Activated gamma-delta T cell treated with Interleukin-2 at 50 U/mL for 16 hours (primary cell): ENCODE results near the gene SLC38A9.
"Not testable (repeated sequence)": the region's sequence is repeated elsewhere in the genome, so short reads cannot be mapped to it uniquely, and the experiment has no call there.

Experiments used
- DNase-seq: peaks from one replicate; pipeline ENCODE4 v3.0.0-alpha.2; 2020

SLC38A9 gene

DNA sequence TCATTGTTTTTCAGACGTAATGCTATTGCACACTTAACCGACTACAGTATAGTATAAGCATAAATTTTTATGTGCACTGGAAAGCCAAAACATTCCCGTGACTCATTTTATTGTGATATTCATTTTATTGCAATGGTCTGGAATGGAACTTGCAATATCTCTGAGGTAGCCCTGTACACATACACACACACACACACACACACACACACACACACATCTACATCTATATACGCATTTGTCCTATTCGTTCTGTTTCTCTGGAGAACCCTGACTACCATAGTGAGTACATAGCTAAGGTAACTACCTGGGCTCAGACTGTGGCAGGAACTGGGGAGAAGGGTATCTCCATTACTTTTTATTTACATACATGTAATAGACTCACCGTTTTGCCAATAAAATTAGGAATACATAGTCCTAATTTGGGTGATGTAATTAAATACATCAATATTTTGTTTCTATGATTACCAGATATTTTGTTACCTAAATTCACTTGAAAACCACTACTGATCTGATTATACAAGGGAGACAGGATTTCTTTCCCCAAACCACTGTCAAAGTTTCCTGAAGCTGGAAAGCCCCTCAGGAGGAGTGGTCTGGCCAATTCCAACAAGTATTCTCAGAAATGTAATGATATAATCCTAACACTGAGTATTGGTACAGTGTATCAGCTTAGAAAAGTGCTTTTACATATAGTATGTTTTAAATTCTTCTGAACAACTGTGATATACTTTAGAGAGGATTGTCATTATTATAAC, 103.4 kb downstream of the SLC38A9 start:
- no peak for DNase-seq

DNA sequence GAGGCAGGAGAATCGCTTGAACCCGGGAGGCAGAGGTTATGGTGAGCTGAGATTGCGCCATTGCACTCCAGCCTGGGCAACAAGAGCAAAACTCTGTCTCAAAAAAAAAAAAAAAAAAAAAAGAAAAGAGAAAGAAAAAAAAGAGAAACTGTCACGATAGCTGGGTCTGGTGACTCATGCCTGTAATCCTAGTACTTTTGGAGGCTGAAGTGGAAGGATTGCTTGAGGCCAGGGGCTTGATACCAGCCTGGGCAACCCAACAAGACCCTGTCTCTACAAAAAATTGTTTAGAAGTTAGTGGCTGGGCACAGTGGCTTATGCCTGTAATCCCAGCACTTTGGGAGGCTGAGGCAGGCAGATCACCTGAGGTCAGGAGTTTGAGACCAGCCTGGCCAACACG, 104.8 kb downstream of the SLC38A9 start:
- DNase-seq, result not testable (repeated sequence)

GRCh38 chr5:55604611-55605067, 107.5 kb downstream of the SLC38A9 start:
- no peak for DNase-seq

DNA sequence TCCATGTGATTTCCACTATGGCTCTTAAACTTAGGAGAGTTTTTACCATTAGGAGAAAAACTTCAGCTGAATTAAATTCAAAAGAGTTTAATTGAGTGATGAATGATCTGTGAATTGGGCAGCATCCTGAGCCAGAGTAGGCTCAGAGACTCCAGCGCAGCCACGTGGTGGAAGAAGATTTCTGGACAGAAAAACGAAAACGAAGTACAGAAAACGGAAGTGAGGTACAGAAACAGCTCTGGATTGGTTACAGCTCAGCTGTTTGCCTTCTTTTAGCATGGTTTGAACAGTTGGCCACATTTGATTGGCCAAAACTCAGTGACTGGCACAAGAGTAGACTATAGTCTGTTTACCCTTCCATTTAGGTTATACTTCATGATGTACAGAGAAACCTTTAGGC, 108.2 kb downstream of the SLC38A9 start:
- DNase-seq, result no peak

DNA sequence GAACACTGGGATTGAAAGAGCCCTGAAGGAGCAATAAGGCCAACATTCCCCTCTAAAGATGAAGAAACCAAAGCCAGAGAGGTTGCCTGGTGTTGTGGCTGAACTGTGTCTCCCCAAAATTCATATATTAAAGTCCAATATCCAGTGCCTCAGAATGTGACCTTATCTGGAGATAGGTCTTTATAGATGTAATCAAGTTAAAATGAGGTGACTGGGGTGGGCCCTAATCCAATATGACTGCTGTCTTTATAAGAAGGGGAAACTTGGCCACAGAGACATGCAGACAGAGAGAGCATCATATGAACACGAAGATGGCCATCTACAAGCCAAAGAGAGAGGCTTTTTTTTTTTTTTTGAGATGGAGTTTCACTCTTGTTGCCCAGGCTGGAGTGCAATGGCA, 110.5 kb downstream of the SLC38A9 start:
- no peak for DNase-seq

DNA sequence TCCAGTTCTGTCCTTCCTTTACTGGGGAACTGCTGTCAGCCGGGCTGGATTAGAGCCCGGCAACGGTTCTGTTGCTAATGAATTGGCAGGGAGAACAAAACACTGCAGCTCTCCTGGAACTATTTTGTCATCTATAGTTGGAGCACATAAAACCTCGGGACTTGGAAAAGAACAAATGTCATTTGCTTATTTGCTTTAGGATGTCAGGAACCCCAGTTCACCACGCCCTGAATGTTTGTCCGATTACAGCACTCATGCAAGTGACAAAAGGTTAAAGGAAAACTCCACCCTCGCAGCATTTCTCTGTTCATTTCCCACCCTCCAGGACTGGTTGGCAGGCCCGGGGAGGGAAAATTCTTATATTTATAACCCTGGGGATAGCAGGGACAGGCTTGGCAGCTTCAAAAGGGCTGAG, 110.9 kb downstream of the SLC38A9 start:
- no peak for DNase-seq

DNA sequence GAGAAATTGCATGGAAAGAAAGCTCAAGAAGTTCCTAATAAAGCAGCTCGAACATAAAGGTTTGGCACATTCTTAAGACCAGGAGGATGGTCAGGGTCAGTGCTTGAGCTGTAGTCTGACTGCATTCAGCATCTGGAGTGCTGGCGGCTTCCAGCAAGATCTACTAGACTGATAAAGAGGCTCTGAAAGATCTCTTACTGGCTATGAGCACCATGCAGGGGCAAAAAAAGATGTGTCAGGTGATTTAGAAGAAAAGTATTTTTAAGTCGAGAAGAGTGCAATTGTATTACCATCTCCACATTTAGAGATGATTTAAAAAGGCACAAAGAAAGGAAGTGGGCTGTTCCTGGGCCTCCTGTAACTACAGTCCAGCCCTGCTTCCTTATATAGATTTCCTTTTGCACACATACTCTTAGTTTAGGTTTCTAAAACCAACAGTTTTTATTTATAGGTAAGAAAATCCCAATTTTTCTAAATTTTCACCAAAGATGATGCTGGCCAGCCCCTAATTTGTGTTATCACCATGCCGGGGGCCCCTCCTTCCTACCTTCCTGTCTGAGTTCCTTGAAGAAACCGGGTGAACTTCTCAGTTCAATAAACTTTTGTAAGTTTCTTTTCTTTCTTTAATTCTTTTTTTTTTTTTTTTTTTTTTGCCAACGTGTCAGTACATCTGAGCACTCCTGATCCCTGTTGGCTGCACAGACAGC, 111.5 kb downstream of the SLC38A9 start:
- DNase-seq, result no peak

DNA sequence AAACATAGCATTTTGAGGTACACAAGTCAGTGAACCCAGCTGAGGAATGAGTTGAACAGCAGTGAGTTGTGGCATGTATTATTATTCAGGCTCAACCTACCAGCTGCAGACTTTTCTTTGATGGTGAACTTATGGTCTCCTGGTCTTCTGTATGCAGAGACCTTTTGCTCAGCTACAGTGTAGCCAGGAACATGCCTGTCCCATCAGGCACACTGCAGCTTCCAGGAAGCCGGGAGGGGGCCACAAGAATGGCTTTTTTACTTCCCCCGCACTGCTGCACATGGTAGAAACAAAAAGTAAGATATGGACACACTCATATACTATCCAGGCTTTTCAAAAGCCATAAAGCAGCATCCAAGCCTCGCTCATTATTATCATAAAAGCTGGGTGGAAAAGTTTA, 112.0 kb downstream of the SLC38A9 start:
- no peak for DNase-seq

GRCh38 chr5:55599148-55600050, 112.7 kb downstream of the SLC38A9 start:
- DNase-seq, result no peak

- no peak for DNase-seq
These were observed 114.8 kb downstream of the SLC38A9 start for GRCh38 chr5:55597014-55597981.

DNA sequence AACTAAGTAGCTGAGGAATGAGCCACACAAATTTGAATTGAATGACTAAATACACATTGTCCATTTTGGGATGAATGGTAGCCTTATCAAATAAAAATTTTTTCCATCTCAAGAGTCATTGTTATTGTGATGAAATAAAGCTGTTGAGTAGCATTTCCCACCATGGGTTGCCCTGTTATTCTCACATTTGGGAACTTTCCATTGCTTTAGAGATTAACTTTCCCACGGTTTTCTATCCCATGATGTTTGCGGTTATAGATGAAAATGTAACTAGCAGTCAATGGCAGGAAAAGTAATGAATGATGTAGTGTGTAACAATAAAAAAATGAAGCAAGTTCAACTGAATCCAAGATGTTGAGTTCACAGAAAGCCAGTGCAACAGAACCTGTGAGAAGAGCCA, 117.5 kb downstream of the SLC38A9 start:
- DNase-seq, result no peak

GRCh38 chr5:55593115-55593472, 119.0 kb downstream of the SLC38A9 start:
- DNase-seq, result no peak

DNA sequence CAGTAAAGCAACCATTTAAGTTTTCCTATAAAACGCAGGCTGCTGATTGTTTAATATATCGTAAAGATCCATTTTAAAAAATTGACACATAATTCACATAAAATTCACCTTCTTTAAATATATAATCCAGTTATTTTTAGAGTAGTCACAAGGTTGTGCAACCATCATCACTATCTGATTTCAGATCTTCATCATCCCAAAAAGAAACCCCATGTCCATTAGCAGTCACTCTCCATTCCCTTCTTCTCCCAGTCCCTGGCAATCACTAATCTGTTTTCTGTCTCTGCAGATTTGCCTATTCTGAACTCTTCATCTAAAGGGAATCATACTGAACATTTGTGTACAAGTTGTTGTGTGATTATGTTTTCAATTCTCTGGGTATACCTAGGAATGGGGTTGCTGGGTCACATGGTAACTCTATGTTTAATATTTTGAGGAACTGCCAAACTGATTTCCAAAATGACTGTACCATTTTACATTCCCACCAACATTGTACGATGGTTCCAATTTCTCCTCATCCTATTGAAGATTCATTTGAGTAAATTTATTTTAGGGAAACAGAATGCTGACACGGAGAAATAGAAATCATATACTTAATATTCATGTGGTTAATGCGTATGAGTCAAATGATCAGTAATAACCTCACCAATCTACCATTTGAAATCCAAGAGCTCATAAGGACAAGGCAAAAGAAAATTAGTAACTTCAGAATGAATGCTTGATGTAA, 119.6 kb downstream of the SLC38A9 start:
- no peak for DNase-seq

DNA sequence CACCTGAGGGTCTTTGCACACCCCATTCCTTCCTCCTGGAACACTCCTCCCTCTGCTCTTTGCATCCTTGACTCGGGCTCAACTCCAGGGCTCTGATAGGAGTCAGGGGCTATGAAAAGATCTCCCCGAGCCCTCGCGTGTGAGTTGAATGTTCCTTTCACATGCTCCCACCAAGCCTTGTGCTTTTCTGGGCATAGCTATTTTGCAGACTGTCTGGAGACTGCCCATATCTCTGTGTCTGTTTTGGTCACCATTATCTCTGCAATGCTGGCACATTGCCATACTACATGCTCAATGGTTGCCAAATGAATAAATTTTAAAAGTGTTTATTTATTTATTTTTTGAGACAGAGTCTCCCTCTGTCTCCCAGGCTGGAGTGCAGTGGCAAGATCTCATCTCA, 120.4 kb downstream of the SLC38A9 start:
- DNase-seq, result no peak

- no peak for DNase-seq
These were observed 126.9 kb downstream of the SLC38A9 start for GRCh38 chr5:55585206-55585610.

GRCh38 chr5:55584398-55585205, 127.5 kb downstream of the SLC38A9 start:
- DNase-seq, result no peak

GRCh38 chr5:55583578-55583977, 128.5 kb downstream of the SLC38A9 start:
- DNase-seq, result no peak

DNA sequence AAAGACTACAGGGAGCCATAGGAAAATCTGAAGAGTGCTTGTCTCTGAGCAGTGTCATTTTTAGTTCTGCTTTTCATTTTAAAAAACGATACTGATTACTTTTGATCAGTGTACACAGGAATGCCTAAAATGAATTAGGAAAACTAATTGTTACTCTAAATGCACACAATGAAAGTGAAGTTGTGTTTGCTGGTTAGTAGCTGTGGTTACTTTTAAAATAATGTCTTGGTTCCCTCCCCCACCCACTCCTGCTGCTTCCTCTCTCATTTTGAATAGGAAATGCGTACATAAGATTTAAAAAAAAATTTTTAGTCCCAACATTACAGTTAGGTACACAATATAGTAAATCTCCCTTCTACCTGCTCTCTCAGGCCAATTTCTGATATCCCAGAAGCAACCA, 129.9 kb downstream of the SLC38A9 start:
- no peak for DNase-seq

DNA sequence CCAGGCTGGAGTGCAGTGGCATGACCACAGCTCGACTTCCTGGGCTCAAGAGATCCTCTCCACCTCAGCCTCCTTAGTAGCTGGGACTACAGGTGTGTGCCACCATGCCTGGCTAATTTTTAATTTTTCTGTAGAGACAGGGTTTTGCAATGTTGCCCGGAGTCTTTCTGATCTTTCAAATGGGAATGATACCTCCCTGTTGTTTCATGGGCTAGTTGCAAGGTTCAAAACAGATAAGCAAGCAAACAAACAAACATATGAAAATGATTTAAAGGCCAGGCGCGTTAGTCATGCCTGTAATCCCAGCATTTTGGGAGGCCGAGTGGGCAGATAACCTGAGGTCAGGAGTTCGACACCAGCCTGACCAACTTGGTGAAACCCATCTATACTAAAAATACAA, 132.1 kb downstream of the SLC38A9 start:
- DNase-seq, result no peak

- DNase-seq, result no peak
These were observed 133.4 kb downstream of the SLC38A9 start for GRCh38 chr5:55578771-55579170.
